Subcutaneous adipose tissue (tissue), 4 donors: ENCODE results near the gene MYT1. TPM values are rescaled to one million over a fixed set of nuclear protein-coding genes. Genes with fewer than 3 reads are reported as not detected.

ENCODE experiments used
- CTCF ChIP-seq: fragments of 450-650 bp; IDR thresholded peaks from one replicate; pipeline ENCODE4 v1.5.1; 2016; ENCODE audit warnings: low read depth, mild to moderate bottlenecking, control low read depth, antibody characterized with exemption, moderate library complexity
- small RNA-seq: library from RNA; depleted of rRNA; stranded (forward); fragments of <200 nt; gene quantifications from one replicate; pipeline ENCODE3, GENCODE V24; 2016
- total RNA-seq, 4 donors: library from RNA; depleted of rRNA; stranded (reverse); fragments of >200 nt; gene quantifications; one replicate each; pipeline ENCODE4 v1.1.0, GENCODE V29; 2016

Gene MYT1
- total RNA-seq, 4 donors from 2014 or later, result not detected

DNA sequence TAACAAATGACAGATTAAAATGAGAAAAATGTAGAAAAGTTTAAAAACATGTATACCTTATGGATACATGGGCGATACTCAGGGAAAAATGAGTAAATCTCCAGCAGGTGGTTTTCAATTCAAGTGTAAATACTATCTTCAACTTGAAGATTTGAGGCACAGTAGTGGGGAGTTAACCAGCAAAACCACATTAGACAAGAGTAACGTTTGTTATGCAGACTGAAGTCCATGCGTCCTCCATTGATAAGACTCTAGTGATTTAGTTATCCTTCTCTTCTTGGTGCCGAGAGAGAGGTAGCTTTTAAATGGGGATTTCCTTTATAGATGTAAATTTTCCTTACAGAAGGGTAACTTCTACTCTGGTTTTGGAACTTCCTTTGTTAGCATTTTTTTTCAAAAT is 119.4 kb downstream of the MYT1 start:
- TF ChIP-seq CTCF, result no peak

Small RNA genes within 50 kb of the gene (small RNA-seq; reads per million reads assigned to genes)
- gene AL137028.2, result not detected

Other genes with a start within 250 kb of the MYT1 start
- 10 to 100 TPM; 24.4 to 47.7 (median 27.1) TPM for gene UCKL1, start 208.0 kb upstream of the MYT1 start, total RNA-seq
- 10 to 100 TPM in 1 of 4 donors, 1 to 10 TPM in 3; 2.6 to 11.9 (median 4.7) TPM for gene ZNF512B, start 194.5 kb upstream of the MYT1 start, total RNA-seq
- 1 to 10 TPM in 3 of 4 donors, not detected in 1; 1.1 to 2.3 (median 2.0) TPM for gene SAMD10, start 184.8 kb upstream of the MYT1 start, total RNA-seq
- 10 to 100 TPM; 44.3 to 80.3 (median 57.2) TPM for gene PRPF6, start 183.3 kb upstream of the MYT1 start, total RNA-seq
- gene C20orf204, start 128.3 kb upstream of the MYT1 start, total RNA-seq, result 1 to 10 TPM in 2 of 4 donors, under 1 TPM in 2; 0.17 to 4.0 (median 1.1) TPM
- 10 to 100 TPM in 1 of 4 donors, 1 to 10 TPM in 3; 1.2 to 46.3 (median 7.1) TPM for gene SOX18, start 114.8 kb upstream of the MYT1 start, total RNA-seq
- 10 to 100 TPM; 30.8 to 36.9 (median 33.2) TPM for gene TCEA2, start 101.3 kb upstream of the MYT1 start, total RNA-seq
- 10 to 100 TPM; 15.6 to 44.5 (median 20.4) TPM for gene RGS19, start 84.9 kb upstream of the MYT1 start, total RNA-seq
- 1 to 10 TPM in 3 of 4 donors, under 1 TPM in 1; 0.65 to 2.7 (median 1.7) TPM for gene OPRL1, start 84.4 kb upstream of the MYT1 start, total RNA-seq
- gene LKAAEAR1, start 80.1 kb upstream of the MYT1 start, total RNA-seq, result not detected
- gene NPBWR2, start 56.9 kb upstream of the MYT1 start, total RNA-seq, result not detected
- 10 to 100 TPM; 39.1 to 76.2 (median 58.3) TPM for gene PCMTD2, start 91.3 kb downstream of the MYT1 start, total RNA-seq